Measurements from ENCODE around the gene CKAP5.

DNA sequence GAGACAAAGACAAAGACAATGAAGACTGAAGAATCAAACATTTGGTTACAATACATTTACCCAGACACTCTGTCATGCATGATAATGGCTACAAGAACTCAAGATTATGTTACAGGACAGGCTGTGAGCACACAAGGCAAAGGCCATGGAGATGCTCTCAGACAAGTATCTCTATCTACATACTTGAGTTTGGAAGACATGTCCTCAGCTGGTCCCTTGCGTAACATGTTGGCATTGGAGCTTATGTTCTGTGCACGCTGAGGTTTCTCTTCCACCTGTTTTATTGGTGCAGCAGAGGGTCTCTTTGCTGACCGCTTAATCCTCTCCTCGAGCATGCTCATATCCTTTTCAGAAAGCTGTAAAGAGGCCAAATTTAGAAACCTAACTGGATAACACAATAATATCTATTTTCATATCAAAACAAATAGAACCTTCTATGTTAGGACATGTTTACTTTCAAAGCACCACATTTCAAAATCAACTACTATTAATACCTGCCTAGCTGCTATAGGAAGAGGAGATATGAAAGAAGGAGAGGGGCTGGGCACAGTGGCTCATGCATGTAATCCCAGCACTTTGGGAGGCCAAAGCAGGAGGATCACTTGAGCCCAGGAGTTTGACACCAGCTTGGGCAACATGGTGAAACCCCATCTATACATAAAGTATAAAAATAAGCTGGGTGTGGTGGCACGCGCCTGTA, 85.5 kb downstream of the CKAP5 start:
- TF ChIP-seq, protein P1, sequence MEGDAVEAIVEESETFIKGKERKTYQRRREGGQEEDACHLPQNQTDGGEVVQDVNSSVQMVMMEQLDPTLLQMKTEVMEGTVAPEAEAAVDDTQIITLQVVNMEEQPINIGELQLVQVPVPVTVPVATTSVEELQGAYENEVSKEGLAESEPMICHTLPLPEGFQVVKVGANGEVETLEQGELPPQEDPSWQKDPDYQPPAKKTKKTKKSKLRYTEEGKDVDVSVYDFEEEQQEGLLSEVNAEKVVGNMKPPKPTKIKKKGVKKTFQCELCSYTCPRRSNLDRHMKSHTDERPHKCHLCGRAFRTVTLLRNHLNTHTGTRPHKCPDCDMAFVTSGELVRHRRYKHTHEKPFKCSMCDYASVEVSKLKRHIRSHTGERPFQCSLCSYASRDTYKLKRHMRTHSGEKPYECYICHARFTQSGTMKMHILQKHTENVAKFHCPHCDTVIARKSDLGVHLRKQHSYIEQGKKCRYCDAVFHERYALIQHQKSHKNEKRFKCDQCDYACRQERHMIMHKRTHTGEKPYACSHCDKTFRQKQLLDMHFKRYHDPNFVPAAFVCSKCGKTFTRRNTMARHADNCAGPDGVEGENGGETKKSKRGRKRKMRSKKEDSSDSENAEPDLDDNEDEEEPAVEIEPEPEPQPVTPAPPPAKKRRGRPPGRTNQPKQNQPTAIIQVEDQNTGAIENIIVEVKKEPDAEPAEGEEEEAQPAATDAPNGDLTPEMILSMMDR (conservative IDR thresholded peaks at IDR 0.05; ENCODE audit: low read length): no peak
- TF ChIP-seq EZH2phosphoT487 (IDR thresholded peaks at IDR 0.05; ENCODE audit: borderline replicate concordance, low read depth, low read length): no peak
